ENCODE data around the gene TOP2A.

DNA sequence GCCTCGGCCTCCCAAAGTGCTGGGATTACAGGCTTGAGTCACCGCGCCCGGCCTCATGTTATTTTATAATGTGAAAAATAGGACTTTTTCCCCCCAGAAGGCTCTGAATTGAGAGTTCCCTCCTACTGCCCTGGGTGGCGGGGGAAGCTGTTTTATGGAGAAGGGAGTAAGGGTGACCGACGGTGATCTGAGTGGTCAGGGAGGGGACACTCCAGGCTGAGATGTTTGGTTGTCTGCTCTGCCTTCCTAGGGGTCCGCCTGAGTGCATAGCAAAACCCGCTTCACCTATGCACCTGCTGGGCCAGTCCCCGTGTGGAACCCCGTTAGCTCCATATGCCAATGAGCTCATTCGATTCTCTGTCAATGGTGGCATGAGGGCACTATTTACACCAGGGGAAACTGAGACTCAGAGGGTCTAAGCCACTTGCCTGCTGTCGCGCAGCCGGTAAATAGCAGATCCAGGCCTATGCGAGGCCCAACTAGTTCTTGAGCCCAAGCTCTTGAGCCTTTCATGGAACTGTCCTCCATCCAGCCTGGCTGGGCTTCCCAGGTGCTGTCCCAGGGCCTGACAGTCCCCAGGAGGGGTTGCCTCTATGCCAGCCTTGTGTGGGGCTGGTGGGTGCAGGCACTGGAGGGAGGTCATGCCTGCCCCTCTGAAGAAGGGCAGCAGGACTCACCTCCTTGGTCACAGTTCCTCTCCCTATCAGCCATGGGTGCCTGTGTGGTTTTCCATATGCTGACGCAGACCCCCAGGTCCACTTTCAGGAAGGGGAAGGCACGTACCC lies 51.4 kb downstream of the TOP2A start:
- TF ChIP-seq CTCF (conservative IDR thresholded peaks at IDR 0.05) (no peak), EZH2 (IDR thresholded peaks at IDR 0.05; ENCODE audit: low read depth) (no peak)
